Measurements from ENCODE around the gene SLC44A1.

Gene SLC44A1

GRCh38 chr9:105485131-105485530, 240.7 kb downstream of the SLC44A1 start:
- no peak for DNase-seq

All from activated CD4-positive, alpha-beta T cell treated with anti-CD3 and anti-CD28 coated beads, Interleukin-10, Interleukin-2, amounts not matched to agents 100 ng/mL and 50 ng/mL, durations not matched to agents 16 hours and 8 hours (primary cell).